Stimulated activated CD4-positive, alpha-beta T cell treated with anti-CD3 and anti-CD28 coated beads, TNF-alpha, amount 100 ng/mL, for 24 hours (primary cell): ENCODE results near the gene SNX11.

Experiments used
- DNase-seq, 3 experiments: peaks; one replicate each; pipeline ENCODE4 v3.0.0-alpha.2; 2020; ENCODE audit warnings: low read depth in 3 of 3

The SNX11 gene

DNA sequence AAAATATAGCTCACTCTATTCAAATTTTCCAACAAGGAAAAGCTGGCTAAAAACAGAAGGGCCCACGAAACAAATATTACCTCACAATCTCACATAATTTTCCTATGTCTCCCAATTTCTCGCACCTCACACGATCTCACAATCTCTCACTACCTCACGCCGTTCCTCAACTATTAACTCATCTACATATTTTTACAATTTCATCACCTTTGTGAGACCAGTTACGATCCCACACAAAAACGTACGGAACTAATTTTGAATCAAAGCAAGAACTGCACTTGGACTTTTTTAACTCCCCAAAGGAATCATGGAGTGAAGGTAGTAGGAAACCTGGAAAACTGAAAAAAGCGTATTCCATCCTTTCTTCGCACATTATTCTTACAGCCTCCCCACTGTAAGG is 7.4 kb upstream of the SNX11 start:
- DNase-seq: no peak

DNA sequence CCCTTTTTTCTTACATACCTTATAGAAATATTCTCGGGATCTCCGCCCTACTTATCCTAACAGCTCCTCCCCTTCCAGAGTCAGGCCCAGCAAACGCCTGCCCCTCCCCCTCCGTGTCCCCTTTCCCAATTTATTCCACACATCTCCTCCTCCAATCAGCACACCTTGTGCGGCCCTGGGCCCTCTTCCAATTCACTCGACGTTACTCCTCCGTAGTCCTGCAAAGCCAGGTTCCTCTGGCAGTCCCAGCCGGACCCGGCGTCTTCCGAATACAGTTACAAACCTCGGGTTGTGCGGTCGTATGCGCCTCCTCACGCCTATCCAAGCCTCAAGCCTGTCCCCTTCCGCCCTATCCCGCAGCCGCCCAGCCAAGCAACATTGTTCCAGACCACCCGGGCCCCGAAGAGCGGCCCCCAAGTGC is 7.0 kb upstream of the SNX11 start:
- no peak for DNase-seq

DNA sequence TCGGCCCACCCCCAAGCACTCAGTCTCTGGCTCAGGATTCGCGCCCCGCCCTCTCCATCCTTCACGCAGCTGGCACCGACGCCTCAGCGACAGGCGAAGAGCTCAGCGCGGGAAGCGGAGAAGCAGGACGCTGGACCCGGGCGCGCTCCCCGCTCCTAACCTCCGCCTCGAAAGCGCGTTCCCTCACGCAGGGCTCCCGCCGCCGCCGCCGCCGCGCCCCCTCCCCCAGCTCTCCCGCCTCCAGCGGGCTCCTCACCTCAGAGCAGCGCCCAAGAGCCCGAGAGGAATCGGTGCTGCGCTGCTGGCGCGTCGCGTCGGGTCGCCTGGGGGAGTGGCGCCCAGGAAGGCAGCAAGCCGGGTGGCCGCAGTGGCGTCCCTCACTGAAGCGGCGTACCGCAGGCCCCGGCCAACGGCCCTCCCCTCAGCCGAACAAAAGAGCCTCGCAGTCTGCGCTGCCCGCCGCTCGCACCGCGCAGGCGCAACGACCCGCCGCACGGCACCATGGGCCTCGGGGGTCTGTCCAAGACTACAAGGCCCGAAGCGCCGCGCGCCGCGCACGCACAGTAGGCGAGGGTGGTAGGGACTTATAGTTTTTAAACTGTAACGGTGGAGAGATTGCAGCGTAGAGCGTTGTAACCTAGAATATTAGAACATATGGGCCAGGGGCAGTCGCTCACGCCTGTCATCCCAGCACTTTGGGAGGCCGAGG is 6.4 kb upstream of the SNX11 start, which contains the start of gene CBX1:
CBX1 (minus strand) TSS at position 467 of the 709 bp plus-strand sequence. CDS start 24,474 bp downstream, outside the sequence.
- peak; percentile 86 to 93 (median 86) for DNase-seq

DNA sequence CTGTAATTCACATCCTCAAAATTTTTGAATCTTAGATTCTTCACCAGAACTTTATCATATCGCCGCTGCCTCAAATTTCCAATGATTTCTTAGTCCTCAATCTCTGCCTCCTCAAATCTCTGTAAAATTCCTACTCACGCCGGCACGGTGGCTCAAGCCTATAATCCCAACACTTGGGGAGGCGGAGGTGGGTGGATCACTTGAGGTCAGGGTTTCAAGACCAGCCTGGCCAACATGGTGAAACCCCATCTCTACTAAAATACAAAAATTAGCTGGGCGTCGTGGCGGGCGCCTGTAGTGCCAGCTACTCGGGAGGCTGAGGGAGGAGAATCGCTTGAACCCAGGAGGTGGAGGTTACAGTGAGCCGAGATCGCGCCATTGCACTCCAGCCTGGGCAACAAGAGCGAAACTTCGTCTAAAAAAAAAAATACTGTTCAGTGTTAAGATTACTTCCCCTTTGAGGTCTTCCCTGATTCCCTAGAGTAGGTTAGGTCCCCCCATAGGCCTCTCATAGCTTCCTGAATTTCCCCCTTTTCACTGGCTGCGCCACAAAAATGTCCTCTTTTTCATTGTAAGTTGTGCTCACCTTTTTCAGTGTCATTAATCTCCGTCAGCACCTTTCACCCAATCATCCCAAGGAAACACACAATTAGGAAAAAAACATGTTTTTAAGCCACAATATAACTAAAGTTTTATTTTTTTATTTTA is 5.4 kb upstream of the SNX11 start:
- no peak for DNase-seq

DNA sequence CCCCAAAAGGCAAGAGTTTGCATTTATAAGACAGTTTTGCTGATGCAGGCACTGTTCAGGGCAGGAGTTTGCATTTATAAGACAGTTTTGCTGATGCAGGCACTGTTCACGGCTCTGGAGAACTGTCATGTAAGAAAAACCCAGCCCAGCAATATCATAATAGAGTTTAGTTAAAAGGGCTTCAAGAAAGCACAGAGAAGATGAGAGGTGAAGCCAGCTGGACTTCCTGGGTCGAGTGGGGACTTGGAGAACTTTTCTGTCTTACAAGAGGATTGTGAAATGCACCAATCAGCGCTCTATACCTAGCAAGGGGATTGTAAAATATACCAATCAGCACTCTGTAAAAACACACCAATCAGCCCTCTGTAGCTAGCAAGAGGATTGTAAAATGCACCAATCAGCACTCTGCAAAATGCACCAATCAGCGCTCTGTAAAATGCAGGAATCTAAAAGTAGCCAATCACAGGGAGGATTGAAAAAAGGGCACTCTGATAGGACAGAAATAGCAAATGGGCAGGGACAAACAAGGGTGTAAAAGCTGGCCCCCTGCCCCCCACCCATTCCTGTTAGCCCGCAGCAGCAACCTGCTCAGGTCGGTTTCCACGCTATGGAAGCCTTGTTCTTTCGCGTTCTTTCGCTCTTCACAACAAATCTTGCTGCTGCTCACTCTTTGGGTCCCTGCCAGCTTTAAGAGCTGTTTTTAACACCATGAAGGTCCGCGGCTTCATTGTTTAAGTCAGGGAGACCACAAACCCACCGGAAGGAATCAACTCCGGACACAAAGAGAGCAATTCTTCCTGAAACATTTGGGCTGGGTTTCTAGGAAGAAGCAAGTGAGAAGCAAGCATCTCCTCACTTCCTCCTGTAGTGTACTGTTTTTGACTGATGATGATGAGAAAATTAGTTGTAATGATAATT is 4.5 kb upstream of the SNX11 start:
- DNase-seq: no peak

DNA sequence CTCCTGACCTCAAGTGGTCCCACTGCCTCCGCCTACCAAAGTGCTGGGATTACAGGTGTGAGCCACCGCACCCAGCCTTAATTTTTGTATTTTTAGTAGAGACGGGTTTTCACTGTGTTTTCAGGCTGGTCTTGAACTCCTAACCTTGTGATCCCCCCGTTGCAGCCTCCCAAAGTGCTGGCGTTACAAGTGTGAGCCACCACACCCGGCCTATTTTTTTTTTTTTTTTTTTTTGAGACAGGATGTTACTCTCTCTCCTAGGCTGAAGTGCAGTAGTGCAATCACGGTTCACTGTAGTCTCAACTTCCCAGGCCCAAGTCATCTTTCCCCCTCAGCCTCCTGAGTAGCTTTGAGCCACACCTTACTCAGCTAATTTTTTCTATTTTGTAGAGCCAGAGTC is 3.1 kb upstream of the SNX11 start:
- no peak for DNase-seq

DNA sequence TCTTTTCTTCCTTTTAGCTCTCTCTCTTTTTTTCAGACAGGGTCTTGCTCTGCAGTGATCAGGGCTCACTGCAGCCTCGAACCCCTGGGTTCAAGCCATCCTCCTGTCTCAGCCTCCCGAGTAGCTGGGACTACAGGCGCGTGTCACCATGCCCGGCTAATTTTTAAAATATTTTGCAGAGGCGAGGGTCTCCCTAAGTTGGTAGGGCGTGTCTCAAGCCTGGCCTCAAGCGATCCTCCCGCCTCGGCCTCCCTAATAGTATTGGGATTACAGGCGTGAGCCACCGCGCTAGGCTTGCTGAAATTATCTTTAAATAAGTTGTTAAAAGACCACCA is 797 bp upstream of the SNX11 start:
- DNase-seq: no peak

DNA sequence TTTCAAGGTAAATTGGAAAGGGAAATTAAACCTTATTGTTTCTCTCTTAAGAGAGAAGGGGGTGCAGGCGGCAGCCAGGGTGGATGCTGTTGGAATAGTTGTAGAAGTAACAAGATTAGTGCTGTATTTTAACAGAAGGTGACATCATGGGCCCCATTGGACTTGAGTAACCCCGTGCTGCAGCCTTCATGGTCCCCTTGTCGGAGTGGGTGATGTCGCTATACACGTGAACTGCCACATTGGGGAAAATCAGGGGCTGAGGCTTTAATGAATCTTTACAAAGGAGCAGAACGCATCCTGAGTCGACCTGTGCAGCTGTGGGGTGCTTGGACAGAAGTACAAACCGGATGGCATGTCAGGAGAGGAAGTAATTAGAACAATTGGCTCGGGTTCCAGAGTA is 3.2 kb downstream of the SNX11 start:
- no peak for DNase-seq

DNA sequence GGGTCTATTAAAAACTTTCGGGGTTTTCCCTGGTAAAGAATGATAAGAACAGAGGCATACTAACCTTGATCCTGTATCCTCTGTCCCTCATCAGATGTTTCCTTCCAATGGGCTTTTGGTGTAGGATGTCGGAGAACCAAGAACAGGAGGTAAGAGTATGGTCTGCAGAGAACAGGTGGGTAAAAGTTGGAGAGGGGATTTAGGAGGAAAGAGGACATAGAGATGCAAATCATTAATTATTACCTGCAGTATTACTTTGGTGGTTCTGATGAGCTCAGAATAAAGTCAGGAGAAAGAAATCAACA is 4.3 kb downstream of the SNX11 start:
- no peak for DNase-seq

DNA sequence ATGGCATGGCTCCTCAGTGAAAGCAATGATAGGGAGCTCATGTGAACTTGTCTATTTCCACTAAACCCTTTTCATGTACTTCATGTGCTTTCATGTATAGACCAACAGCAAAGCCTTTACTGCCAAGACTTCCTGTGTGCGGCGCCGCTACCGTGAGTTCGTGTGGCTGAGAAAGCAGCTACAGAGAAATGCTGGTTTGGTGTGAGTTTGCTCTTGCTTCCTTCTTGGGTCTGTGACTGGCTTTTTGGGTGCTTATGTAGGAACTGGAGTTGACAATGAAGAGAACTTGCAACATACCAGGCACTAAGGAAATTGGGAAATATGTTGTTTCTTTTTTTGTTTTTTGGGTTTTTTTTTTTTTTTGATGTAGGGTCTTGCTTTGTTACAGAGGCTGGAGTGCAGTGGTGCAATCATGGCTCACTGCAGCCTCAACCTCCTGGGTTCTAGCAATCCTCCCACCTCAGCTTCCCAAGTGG is 5.7 kb downstream of the SNX11 start:
- DNase-seq: peak in 1 of 3 experiments; percentile 8

DNA sequence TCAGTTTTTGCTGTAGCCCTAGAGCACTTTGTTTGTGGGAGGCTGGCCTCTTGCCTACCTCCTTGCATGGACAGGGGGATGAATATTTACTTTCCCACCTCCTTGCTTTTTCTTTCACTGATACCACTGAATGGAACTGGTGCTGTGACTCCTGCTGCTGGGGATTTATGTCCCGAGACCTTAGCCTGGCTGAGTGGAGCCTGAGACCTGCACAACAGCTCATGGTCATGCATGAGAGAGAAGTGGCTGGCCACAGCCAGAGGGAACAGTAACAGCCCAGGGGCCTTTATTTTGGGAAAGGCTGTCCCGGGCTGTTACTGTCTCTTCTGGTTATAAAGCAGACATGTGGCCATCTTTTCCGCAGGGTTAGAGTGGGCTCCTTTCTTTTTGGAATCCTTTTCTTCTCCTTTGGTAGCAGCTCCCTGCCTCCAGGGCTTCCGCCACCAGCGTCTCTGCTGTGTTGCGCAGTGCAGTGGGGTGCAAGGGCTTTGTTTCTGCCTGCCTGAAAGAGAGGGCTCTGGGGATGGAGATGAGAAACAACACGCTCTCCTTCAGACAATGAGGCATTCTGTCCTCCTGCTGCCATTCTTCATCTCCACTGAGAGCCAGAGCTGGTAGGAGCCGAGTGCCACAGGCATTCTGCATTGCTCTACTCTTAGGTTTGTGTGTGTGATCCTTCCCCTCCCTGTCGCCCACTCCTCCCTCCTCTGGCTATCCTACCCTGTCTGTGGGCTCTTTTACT is 14.5 kb downstream of the SNX11 start:
- DNase-seq: no peak

DNA sequence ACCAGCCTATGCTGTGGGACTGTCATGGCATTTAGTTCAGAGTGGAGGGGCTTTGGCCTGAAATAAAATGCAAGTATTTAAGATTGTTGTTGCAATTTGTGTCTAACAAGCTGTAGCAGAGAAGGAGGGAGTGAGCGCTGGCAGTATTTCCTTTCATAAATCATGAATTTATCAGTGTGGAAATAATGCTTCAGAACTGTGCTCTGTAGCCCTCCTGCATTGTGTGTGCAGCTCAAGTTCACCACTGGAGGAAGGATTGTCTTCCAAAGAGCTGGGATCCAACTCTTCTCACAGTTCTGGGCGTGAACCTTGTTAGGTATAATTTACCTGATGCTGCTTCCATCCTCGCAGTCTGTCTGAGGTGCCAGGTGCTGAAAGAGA is 15.1 kb downstream of the SNX11 start:
- DNase-seq: no peak

DNA sequence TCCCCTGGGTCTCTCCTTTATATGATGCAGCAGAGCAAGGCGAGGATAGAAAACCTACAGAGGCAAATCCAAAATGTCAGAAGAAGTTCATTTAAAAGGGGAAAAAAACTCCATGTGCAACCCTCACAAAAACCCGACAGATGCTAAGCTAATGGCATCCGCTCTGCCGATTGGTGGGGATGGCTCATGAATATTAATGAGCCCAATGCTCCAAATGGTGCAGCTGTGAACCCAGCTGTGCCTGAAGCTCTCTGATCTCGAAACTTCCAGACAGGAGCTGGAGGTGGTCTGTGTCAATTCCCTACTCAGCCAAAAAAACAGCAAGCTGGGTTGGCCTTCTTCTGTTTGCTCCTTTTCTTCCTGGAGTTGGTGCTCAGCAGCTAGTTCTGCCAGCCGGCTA is 15.5 kb downstream of the SNX11 start:
- no peak for DNase-seq

DNA sequence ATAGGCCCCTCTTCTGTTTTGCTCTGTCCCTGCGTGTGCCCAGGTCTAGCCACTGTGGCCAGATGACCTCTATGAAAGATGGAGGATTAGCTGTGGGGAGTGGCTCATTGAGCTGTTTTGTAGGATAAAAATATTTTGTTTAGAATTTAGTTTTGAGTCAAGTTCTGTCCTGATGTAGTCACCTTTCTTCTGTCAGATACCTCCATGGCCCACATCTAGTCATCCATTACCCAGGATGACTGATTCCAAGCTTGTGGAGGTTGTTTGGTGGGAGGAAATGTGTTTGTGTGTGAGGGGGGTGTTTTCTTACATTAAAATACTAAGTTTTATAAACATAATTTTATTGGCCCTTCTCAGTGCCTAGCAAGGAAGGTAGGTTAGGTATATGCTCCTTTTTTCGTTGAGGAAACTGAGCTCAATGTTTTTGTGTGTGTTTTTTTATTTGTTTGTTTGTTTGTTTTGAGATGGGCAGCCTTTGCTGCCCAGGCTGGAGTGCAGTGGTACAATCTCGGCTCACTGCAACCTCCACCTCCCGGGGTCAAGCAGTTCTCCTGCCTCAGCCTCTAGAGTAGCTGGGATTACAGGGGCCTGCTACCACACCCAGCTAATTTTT is 16.3 kb downstream of the SNX11 start:
- no peak for DNase-seq

DNA sequence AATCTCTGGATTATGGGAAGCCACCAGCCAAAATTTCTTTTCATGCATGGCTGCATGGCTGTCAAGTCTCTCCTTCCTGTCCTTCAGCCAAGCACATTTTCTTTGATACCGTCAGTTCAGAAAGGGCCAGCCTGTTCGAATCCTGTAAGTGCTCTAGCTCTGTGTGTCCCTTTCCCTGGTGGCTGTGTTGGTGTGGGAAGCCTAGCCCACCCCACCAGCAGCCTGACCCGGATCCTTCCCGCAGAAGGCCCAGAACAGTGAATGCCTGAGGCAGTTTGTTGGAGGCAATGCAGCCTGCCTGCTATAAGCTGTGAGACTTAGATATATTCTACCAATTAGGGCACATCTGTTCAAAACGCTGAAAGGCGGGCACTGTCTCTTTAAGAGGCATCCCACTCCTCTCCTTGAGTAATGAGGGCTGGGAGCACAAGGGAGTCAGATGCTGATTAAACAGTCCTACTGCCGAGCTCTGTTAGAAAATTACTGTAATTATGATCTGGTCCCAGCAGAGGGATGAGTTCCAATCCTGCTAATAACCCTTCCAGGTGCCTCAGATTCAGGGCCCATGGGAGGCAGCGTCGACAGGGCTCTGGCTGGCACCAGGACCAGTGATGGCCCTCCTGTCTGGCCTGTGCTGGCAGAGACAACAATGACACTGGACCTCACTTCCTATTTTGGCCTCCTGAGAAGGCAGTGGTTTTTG is 18.4 kb downstream of the SNX11 start:
- no peak for DNase-seq

DNA sequence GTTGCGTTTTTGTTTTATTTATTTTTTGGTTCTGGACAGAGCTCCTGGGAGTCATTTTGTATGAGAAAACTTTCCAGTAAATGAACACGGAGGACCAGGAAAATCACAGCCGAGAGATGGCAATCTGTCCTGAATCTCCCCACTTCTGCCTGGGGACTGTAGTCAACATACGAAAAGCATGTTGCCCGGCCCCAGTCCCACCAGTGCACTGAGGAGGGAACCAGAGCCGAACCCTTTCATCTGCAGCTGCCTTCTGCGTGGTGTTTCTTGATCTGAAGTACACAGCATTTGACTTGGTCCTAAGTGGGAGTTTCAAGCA is 18.9 kb downstream of the SNX11 start:
- no peak for DNase-seq

DNA sequence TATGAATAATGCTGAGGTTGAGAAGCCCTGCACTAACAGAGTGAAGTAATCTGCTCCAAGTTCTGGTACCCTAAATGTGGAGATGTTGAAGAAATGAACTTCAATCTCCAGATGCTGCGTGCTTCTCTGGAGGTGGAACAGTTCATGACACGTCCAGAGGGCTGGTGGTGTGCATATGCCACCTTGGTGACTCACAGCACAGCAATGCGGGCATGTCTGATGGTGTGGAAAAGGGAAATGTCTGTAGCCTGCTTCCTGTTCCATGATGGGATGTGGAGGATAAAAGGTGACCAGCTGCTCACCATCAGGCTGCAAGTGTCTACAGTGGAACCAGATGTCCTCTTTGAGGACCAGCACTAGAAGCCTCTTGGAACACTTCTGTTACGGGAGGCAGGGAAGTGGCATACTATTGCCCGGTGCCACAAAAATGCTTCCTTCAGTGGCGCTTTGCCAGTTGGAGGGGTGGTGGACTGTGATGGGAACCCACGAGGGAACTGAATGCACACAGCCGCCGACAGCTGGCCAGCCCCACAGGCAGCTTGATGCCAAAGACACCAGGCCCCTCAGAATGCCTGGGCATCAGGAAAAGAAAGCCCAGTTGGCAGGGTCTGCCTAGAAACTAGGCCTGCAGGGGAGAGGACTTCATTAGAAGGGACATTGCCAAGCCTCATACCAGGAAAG is 19.9 kb downstream of the SNX11 start:
- DNase-seq: no peak

DNA sequence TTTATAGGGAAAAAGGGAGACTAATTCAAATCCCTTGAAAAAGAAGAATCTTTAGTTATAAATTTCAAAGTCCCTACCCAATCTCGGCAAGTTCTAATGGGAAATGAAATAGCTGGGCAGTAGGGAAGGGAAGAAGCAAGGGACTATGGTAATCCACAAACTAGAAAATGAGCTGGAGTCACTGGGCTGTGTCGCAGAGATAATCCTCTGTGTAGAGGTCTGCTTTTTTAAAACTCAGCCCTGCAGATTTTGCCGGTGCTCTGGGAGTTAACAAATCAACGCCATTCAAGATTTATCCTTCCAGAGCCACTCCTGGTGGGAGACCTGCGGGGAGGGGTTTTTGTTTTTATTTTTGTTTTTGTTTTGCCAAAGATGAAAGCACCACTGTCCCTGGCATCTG is 20.8 kb downstream of the SNX11 start:
- no peak for DNase-seq

DNA sequence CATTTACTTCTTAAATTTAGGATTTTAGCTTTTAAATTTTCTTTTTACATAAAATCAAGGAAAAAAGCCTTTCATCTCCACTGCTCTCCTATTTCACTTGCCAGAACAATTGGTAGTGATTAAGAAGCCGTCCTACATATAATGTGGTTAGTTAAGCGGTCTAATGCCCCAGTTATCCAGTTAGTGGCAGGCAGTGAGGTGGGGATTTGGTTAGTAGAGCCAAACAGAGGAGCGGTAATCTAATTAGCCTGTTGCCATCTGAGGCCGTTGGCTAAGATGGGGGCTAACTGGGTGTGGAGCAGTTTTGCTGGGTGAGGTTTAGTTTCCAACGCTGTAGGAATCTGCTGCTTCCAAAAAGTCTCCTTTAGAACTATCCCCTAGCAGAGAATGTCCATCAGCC is 22.4 kb downstream of the SNX11 start:
- no peak for DNase-seq

DNA sequence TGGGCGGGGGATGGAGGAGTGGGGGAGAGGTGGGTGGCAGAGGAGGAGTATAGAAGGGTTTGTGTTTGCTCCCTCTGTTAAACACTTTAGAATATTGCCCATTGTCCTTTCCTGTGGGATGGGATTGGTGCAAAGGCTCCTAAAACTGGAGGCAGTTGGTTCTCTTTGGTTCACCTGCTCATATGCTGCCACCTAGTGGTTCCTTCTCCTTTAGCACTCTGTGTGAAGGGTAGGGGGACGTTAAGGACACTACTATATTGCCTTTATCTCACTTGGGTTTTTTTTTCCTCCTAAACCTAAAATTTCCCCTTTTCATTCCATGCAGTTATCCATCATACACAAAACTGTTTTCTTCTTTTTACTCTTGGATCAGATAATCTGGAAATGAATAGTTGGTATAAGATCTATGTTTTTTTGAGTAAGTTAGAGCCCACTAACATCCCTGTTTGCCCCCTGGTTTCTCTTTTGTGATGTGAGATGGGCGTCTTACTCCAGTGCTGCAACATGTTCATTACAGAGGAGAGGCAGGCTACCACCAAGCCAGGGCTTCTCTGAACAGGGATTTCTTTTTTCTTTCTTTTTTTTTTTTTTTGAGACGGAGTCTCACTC is 23.8 kb downstream of the SNX11 start:
- DNase-seq: peak in 2 of 3 experiments; percentile 18 to 41
